ENCODE results near the gene GALNT11.
"Not testable (repeated sequence)": the region's sequence is repeated elsewhere in the genome, so short reads cannot be mapped to it uniquely, and the experiment has no call there.

Gene GALNT11

GRCh38 chr7:152030059-152030458 lies 4.6 kb downstream of the GALNT11 start:
- 50% methylated on average over 10 of the region's 10 CpGs for WGBS

GRCh38 chr7:152030639-152031038 lies 5.2 kb downstream of the GALNT11 start:
- H3K9me3 ChIP-seq (ENCODE audit: insufficient read depth, low read depth, low read length), result not testable (repeated sequence)
- 95% methylated on average over 1 of the region's 1 CpG for WGBS
- H3K4me1 ChIP-seq (ENCODE audit: insufficient read depth, low read length), result peaks cover 12% of the 10 kb centered on the region

More at GRCh38 chr7:152030059-152030458, 4.6 kb downstream of the GALNT11 start:
- H3K27me3 ChIP-seq (ENCODE audit: insufficient read depth, low read length); H3K36me3 ChIP-seq (ENCODE audit: insufficient read depth, low read length); H3K4me1 ChIP-seq (ENCODE audit: insufficient read depth, low read length); H3K9ac ChIP-seq (ENCODE audit: low read depth, low read length); H3K9me3 ChIP-seq (ENCODE audit: insufficient read depth, low read depth, low read length); H3K4me3 ChIP-seq (ENCODE audit: low read length); H3K27ac ChIP-seq (ENCODE audit: low read depth, low read length): not testable (repeated sequence)

GRCh38 chr7:152035817-152036216 lies 10.3 kb downstream of the GALNT11 start:
- Histone ChIP-seq H3K27ac (ENCODE audit: low read depth, low read length) (no peak overlapping the region), H3K27me3 (ENCODE audit: insufficient read depth, low read length) (peaks cover 12% of the 10 kb centered on the region), H3K9ac (ENCODE audit: low read depth, low read length) (no peak overlapping the region), H3K4me1 (ENCODE audit: insufficient read depth, low read length) (peaks cover 11% of the 10 kb centered on the region), H3K9me3 (ENCODE audit: insufficient read depth, low read depth, low read length) (peaks cover 29% of the 10 kb centered on the region), H3K36me3 (ENCODE audit: insufficient read depth, low read length) (no peaks in the 10 kb centered on the region), H3K4me3 (ENCODE audit: low read length) (peak overlapping the region; percentile 46)
- 74% methylated on average over 5 of the region's 5 CpGs for WGBS

More at GRCh38 chr7:152030639-152031038, 5.2 kb downstream of the GALNT11 start:
- not testable (repeated sequence) for H3K4me3 ChIP-seq (ENCODE audit: low read length); H3K36me3 ChIP-seq (ENCODE audit: insufficient read depth, low read length); H3K9ac ChIP-seq (ENCODE audit: low read depth, low read length); H3K27ac ChIP-seq (ENCODE audit: low read depth, low read length)
- H3K27me3 ChIP-seq (ENCODE audit: insufficient read depth, low read length), result peaks cover 12% of the 10 kb centered on the region

GRCh38 chr7:152038410-152038809 lies 12.9 kb downstream of the GALNT11 start:
- H3K27ac ChIP-seq (ENCODE audit: low read depth, low read length); H3K9ac ChIP-seq (ENCODE audit: low read depth, low read length); H3K4me3 ChIP-seq (ENCODE audit: low read length); H3K36me3 ChIP-seq (ENCODE audit: insufficient read depth, low read length): not testable (repeated sequence)
- H3K27me3 ChIP-seq (ENCODE audit: insufficient read depth, low read length), result peaks cover 12% of the 10 kb centered on the region
- H3K9me3 ChIP-seq (ENCODE audit: insufficient read depth, low read depth, low read length), result peaks cover 29% of the 10 kb centered on the region
- H3K4me1 ChIP-seq (ENCODE audit: insufficient read depth, low read length), result peaks cover 11% of the 10 kb centered on the region
- WGBS, result 92% methylated on average over 5 of the region's 5 CpGs

GRCh38 chr7:152043086-152043485 lies 17.6 kb downstream of the GALNT11 start:
- not testable (repeated sequence) for H3K27ac ChIP-seq (ENCODE audit: low read depth, low read length)

GRCh38 chr7:152044909-152045308 lies 19.4 kb downstream of the GALNT11 start:
- WGBS, result 95% methylated on average over 2 of the region's 3 CpGs
- not testable (repeated sequence) for H3K27ac ChIP-seq (ENCODE audit: low read depth, low read length); H3K4me1 ChIP-seq (ENCODE audit: insufficient read depth, low read length); H3K9ac ChIP-seq (ENCODE audit: low read depth, low read length); H3K36me3 ChIP-seq (ENCODE audit: insufficient read depth, low read length); H3K4me3 ChIP-seq (ENCODE audit: low read length); H3K27me3 ChIP-seq (ENCODE audit: insufficient read depth, low read length); H3K9me3 ChIP-seq (ENCODE audit: insufficient read depth, low read depth, low read length)

More at GRCh38 chr7:152043086-152043485, 17.6 kb downstream of the GALNT11 start:
- H3K36me3 ChIP-seq (ENCODE audit: insufficient read depth, low read length); H3K4me3 ChIP-seq (ENCODE audit: low read length); H3K4me1 ChIP-seq (ENCODE audit: insufficient read depth, low read length); H3K27me3 ChIP-seq (ENCODE audit: insufficient read depth, low read length); H3K9ac ChIP-seq (ENCODE audit: low read depth, low read length): not testable (repeated sequence)
- 90% methylated on average over 8 of the region's 8 CpGs for WGBS
- H3K9me3 ChIP-seq (ENCODE audit: insufficient read depth, low read depth, low read length), result peaks cover 19% of the 10 kb centered on the region

- no peak overlapping the region for H3K27ac ChIP-seq (ENCODE audit: low read depth, low read length)
- H3K4me1 ChIP-seq (ENCODE audit: insufficient read depth, low read length), result no peaks in the 10 kb centered on the region
- H3K4me3 ChIP-seq (ENCODE audit: low read length), result no peak overlapping the region
- H3K36me3 ChIP-seq (ENCODE audit: insufficient read depth, low read length), result no peaks in the 10 kb centered on the region
- no peak overlapping the region for H3K9ac ChIP-seq (ENCODE audit: low read depth, low read length)
- H3K27me3 ChIP-seq (ENCODE audit: insufficient read depth, low read length), result no peaks in the 10 kb centered on the region
- peaks cover 3% of the 10 kb centered on the region; the same call in 1 of the 2 replicates for H3K9me3 ChIP-seq (ENCODE audit: insufficient read depth, low read depth, low read length)
Measured at GRCh38 chr7:152046531-152046930, 21.1 kb downstream of the GALNT11 start.

GRCh38 chr7:152048051-152048450 lies 22.6 kb downstream of the GALNT11 start:
- H3K36me3 ChIP-seq (ENCODE audit: insufficient read depth, low read length), result no peaks in the 10 kb centered on the region
- no peak overlapping the region for H3K4me3 ChIP-seq (ENCODE audit: low read length)
- no peak overlapping the region for H3K9ac ChIP-seq (ENCODE audit: low read depth, low read length)
- H3K9me3 ChIP-seq (ENCODE audit: insufficient read depth, low read depth, low read length), result peaks cover 3% of the 10 kb centered on the region; the same call in 1 of the 2 replicates
- no peaks in the 10 kb centered on the region for H3K27me3 ChIP-seq (ENCODE audit: insufficient read depth, low read length)
- H3K4me1 ChIP-seq (ENCODE audit: insufficient read depth, low read length), result 0 out of 2 replicates have a peak, but pooled peaks cover 6% of the 10 kb centered on the region
- WGBS, result 95% methylated on average over 2 of the region's 2 CpGs
- no peak overlapping the region for H3K27ac ChIP-seq (ENCODE audit: low read depth, low read length)

- WGBS, result 72% methylated on average over 4 of the region's 4 CpGs
- no peak overlapping the region for H3K27ac ChIP-seq (ENCODE audit: low read depth, low read length)
Measured at GRCh38 chr7:152050547-152050971, 25.1 kb downstream of the GALNT11 start.

GRCh38 chr7:152051968-152052367 lies 26.5 kb downstream of the GALNT11 start:
- 100% methylated on average over 2 of the region's 3 CpGs for whole genome bisulfite sequencing

More at GRCh38 chr7:152050547-152050971, 25.1 kb downstream of the GALNT11 start:
- H3K4me3 ChIP-seq (ENCODE audit: low read length), result no peak overlapping the region
- H3K9ac ChIP-seq (ENCODE audit: low read depth, low read length), result no peak overlapping the region
- H3K4me1 ChIP-seq (ENCODE audit: insufficient read depth, low read length), result peaks cover 16% of the 10 kb centered on the region; the same call in 1 of the 2 replicates
- no peaks in the 10 kb centered on the region; the same call in 1 of the 2 replicates for H3K9me3 ChIP-seq (ENCODE audit: insufficient read depth, low read depth, low read length)
- no peaks in the 10 kb centered on the region for H3K27me3 ChIP-seq (ENCODE audit: insufficient read depth, low read length)
- no peaks in the 10 kb centered on the region for H3K36me3 ChIP-seq (ENCODE audit: insufficient read depth, low read length)

GRCh38 chr7:152052771-152053170 lies 27.3 kb downstream of the GALNT11 start:
- Histone ChIP-seq H3K4me3 (ENCODE audit: low read length) (no peak overlapping the region), H3K9ac (ENCODE audit: low read depth, low read length) (no peak overlapping the region), H3K27ac (ENCODE audit: low read depth, low read length) (no peak overlapping the region), H3K27me3 (ENCODE audit: insufficient read depth, low read length) (no peaks in the 10 kb centered on the region), H3K4me1 (ENCODE audit: insufficient read depth, low read length) (peaks cover 23% of the 10 kb centered on the region), H3K36me3 (ENCODE audit: insufficient read depth, low read length) (no peaks in the 10 kb centered on the region), H3K9me3 (ENCODE audit: insufficient read depth, low read depth, low read length) (no peaks in the 10 kb centered on the region)
- WGBS, result 53% methylated on average over 4 of the region's 4 CpGs

More at GRCh38 chr7:152051968-152052367, 26.5 kb downstream of the GALNT11 start:
- Histone ChIP-seq H3K9ac (ENCODE audit: low read depth, low read length) (no peak overlapping the region), H3K4me3 (ENCODE audit: low read length) (no peak overlapping the region), H3K4me1 (ENCODE audit: insufficient read depth, low read length) (peaks cover 23% of the 10 kb centered on the region), H3K27ac (ENCODE audit: low read depth, low read length) (no peak overlapping the region), H3K36me3 (ENCODE audit: insufficient read depth, low read length) (no peaks in the 10 kb centered on the region), H3K27me3 (ENCODE audit: insufficient read depth, low read length) (no peaks in the 10 kb centered on the region), H3K9me3 (ENCODE audit: insufficient read depth, low read depth, low read length) (no peaks in the 10 kb centered on the region)
